ENCODE measurements around the gene CORIN. TPM values are rescaled to one million over a fixed set of nuclear protein-coding genes. Genes with fewer than 3 reads are reported as not detected.
A peak's percentile ranks its signal among the peaks of the same experiment; 100 is the strongest.
"Not testable (repeated sequence)": the region's sequence is repeated elsewhere in the genome, so short reads cannot be mapped to it uniquely, and the experiment has no call there.

CORIN gene
- total RNA-seq, 1 donor from 2014 or later = 0.20 TPM

- DNase-seq (ENCODE audit: low spot score) = no peak
- no peak for ATAC-seq
Observed at GRCh38 chr4:47729131-47729680, 108.7 kb downstream of the CORIN start.

GRCh38 chr4:47721892-47722575 lies 115.8 kb downstream of the CORIN start:
- no peak for ATAC-seq
- DNase-seq (ENCODE audit: low spot score) = no peak

- no peak for ATAC-seq
- no peak for DNase-seq (ENCODE audit: low spot score)
Observed at GRCh38 chr4:47721485-47721884, 116.4 kb downstream of the CORIN start.

DNA sequence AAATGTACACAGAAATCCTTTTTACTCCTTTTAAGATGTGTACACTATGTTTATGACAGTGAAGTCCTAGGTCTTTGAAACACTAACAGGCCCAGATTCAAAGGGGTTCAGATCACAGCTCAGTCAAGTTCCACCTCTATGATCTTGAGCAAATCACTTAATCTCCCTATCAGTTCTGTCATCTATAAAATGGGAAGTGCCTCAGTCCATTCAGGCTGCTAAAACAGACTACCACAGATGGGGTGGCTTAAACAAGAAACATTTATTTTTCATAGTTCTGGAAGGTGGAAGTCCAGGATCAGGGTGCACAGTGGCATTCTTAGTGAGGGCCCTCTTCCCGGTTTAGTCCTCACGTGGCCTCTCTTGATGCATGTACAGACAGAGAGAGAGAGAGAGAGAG lies 117.1 kb downstream of the CORIN start:
- no peak for DNase-seq (ENCODE audit: low spot score)
- ATAC-seq = no peak

- ATAC-seq (no peak), DNase-seq (ENCODE audit: low spot score) (no peak)
Observed at GRCh38 chr4:47719576-47719975, 118.3 kb downstream of the CORIN start.

DNA sequence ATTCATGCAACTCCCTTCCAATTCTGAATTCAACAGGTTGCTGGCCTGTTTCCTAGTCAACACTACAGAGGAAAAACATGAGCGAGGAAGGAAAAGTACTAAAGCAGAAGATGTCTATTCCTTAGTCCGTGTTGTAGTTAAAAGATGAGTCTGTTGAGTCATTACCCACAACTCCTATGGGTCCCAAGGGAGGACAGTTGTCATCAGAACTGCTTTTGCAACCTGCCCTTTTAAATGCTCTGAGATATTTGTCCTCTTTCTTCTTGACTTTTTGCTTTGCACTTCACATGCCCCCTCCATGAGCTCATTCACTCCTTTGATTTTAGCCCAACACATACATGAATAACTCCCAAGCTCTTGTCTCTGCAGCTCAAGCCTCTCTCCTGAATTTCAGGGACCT lies 119.2 kb downstream of the CORIN start:
- DNase-seq (ENCODE audit: low spot score) (no peak), ATAC-seq (no peak)

GRCh38 chr4:47717188-47717587 lies 120.7 kb downstream of the CORIN start:
- ATAC-seq (no peak), DNase-seq (ENCODE audit: low spot score) (no peak)

- ATAC-seq (peak; percentile 93), DNase-seq (ENCODE audit: low spot score) (no peak)
Observed at GRCh38 chr4:47715716-47716416, 122.0 kb downstream of the CORIN start.

GRCh38 chr4:47714269-47714668 lies 123.6 kb downstream of the CORIN start:
- ATAC-seq = peak; percentile 71
- DNase-seq (ENCODE audit: low spot score) = no peak

- ATAC-seq = no peak
- no peak for DNase-seq (ENCODE audit: low spot score)
Observed at GRCh38 chr4:47713129-47713834, 124.6 kb downstream of the CORIN start.

- ATAC-seq = no peak
- no peak for DNase-seq (ENCODE audit: low spot score)
Observed at GRCh38 chr4:47711646-47712045, 126.2 kb downstream of the CORIN start.

DNA sequence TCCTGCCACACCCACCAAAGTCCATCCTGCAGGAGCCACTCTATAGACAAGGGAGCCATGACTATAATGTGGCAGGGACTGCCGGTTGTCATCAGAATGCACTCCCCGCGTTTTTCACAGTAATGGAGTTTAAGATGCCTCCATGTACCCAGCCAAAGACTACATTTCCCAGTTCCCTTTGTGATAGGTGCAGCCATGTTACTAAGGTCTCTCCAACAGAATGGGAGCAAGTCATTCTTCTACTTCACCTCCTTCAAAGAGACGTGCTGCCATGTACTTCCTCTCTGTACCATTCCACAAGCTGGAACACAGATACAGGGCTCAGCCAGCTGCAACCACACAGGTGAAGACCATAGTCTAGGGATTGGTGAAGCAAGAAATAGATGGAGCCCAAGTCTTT lies 126.7 kb downstream of the CORIN start:
- DNase-seq (ENCODE audit: low spot score) (no peak), ATAC-seq (no peak)

DNA sequence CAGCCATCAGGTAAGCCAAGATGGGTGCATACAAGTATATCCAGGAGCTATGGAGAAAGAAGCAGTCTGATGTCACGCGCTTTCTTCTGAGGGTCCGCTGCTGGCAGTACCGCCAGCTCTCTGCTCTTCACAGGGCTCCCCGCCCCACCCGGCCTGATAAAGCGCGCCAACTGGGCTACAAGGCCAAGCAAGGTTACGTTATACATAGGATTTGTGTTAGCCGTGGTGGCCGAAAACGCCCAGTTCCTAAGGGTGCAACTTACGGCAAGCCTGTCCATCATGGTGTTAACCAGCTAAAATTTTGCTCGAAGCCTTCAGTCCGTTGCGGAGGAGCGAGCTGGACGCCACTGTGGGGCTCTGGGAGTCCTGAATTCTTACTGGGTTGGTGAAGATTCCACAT lies 131.5 kb downstream of the CORIN start:
- not testable (repeated sequence) for ATAC-seq; DNase-seq (ENCODE audit: low spot score)

- DNase-seq (ENCODE audit: low spot score) (no peak), ATAC-seq (peak; percentile 57)
Observed at GRCh38 chr4:47705326-47705981, 132.4 kb downstream of the CORIN start.

GRCh38 chr4:47704693-47705325 lies 133.1 kb downstream of the CORIN start:
- DNase-seq (ENCODE audit: low spot score) = peak; percentile 85
- ATAC-seq = peak; percentile 88

DNA sequence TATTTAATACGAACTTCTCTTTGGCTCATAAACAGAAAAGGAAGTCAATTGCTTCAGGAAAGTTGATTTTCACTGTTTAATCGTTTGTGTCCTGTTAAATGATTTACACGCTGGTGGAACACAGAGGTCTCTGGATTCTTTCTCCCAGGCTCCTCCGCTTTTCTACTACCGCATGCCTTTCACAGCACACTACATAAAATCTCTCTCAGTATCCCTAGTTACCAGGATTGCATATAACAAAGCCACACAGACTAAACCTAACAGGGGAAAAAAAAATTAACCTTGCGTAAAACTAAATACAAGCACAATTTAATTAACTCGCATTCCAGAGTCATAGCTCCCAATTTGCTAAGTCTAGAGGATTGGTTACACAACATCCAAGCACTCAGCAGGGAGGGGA lies 133.9 kb downstream of the CORIN start:
- DNase-seq (ENCODE audit: low spot score) (no peak), ATAC-seq (peak; percentile 61)

- no peak for ATAC-seq
- DNase-seq (ENCODE audit: low spot score) = no peak
Observed at GRCh38 chr4:47703008-47703407, 134.9 kb downstream of the CORIN start.

GRCh38 chr4:47701286-47701685 lies 136.6 kb downstream of the CORIN start:
- ATAC-seq (no peak), DNase-seq (ENCODE audit: low spot score) (no peak)

DNA sequence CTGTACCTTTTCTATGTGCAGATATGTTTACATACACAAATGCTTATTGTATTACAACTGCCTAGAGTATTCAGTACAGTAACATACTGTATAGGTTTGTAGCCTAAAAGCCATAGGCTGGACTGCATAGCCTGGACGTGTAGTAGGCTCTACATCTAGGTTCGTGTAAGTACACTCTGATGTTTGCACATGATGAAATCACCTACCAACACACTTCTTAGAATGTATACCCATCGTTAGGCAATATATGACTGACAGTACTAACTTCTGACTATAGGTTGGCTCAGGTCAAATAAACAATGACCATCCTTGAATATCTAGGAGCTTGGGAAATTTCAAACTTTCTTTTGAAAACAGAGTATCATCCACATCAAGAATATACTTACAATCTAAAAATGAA lies 139.0 kb downstream of the CORIN start:
- DNase-seq (ENCODE audit: low spot score) (no peak), ATAC-seq (no peak)

DNA sequence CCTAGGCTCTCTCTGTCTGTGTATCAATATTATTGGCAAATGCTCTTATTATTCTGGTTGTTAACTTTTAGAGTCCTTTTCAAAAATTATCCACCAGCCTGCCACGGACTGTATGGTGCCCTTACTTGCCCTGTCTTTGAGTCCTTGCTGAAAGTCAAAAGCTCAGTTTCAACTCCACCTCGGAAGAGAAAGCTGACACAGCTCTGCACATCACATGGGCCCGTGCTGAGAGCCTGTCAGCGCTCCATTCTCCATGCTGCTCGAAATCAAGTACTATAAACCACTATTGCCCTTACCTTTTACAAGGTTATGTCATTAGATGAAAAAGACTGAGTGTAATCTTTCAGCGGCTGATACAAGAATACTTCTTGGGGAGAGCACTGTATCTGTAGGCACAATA lies 141.0 kb downstream of the CORIN start:
- DNase-seq (ENCODE audit: low spot score) (no peak), ATAC-seq (no peak)

GRCh38 chr4:47695260-47695659 lies 142.6 kb downstream of the CORIN start:
- ATAC-seq (no peak), DNase-seq (ENCODE audit: low spot score) (no peak)
